SK-N-SH treated with all-trans-retinoic acid at 6 μM for 48 hours (cell line): ENCODE results near the gene SECISBP2.

Experiments used
- ATAC-seq: fragments of 200-7000 bp; cut with Tn5 transposase; 3 replicates; pipeline ENCODE4 v1.9.1; 2020; ENCODE audit warnings: mild to moderate bottlenecking, moderate library complexity
- BACH2 ChIP-seq: fragments of 250-450 bp; sonication (Bioruptor Pico); IDR thresholded peaks from 2 replicates; pipeline ENCODE4 v1.9.0; 2021; ENCODE audit warnings: mild to moderate bottlenecking, borderline replicate concordance
- ESRRG ChIP-seq: fragments of 250-450 bp; sonication (Bioruptor Pico); IDR thresholded peaks from 2 replicates; pipeline ENCODE4 v1.6.1; 2021; ENCODE audit warnings: mild to moderate bottlenecking
- ISL1 ChIP-seq: fragments of 250-450 bp; sonication (Bioruptor Pico); IDR thresholded peaks from 2 replicates; pipeline ENCODE4 v2.1.2; 2022; ENCODE audit warnings: mild to moderate bottlenecking, moderate library complexity
- OSR1 ChIP-seq: fragments of 250-450 bp; sonication (Bioruptor Pico); IDR thresholded peaks from 2 replicates; pipeline ENCODE4 v1.8.0; 2022; ENCODE audit warnings: moderate library complexity, mild to moderate bottlenecking, inconsistent platforms
- PATZ1 ChIP-seq: fragments of 250-450 bp; sonication (Bioruptor Pico); IDR thresholded peaks from 2 replicates; pipeline ENCODE4 v1.8.0; 2020; ENCODE audit warnings: mild to moderate bottlenecking, moderate library complexity, borderline replicate concordance
- PPARA ChIP-seq: fragments of 250-450 bp; sonication (Bioruptor Pico); IDR thresholded peaks from 2 replicates; pipeline ENCODE4 v1.5.0; 2020; ENCODE audit warnings: mild to moderate bottlenecking, borderline replicate concordance
- SNAI2 ChIP-seq: fragments of 250-450 bp; sonication (Bioruptor Pico); IDR thresholded peaks from 2 replicates; pipeline ENCODE4 v1.5.0; 2020; ENCODE audit warnings: mild to moderate bottlenecking, moderate library complexity
- TCF4 ChIP-seq: fragments of 250-450 bp; sonication (Bioruptor Pico); IDR thresholded peaks from 2 replicates; pipeline ENCODE4 v1.8.0; 2021; ENCODE audit warnings: mild to moderate bottlenecking, moderate library complexity, borderline replicate concordance
- TOX ChIP-seq: fragments of 250-450 bp; sonication (Bioruptor Pico); IDR thresholded peaks from 2 replicates; pipeline ENCODE4 v1.8.0; 2021; ENCODE audit warnings: mild to moderate bottlenecking, moderate library complexity, borderline replicate concordance
- ZC3H10 ChIP-seq: fragments of 250-450 bp; sonication (Bioruptor Pico); IDR thresholded peaks from 2 replicates; pipeline ENCODE4 v1.5.1; 2021; ENCODE audit warnings: mild to moderate bottlenecking, moderate library complexity
- ZFP3 ChIP-seq: fragments of 250-450 bp; sonication (Bioruptor Pico); IDR thresholded peaks from 2 replicates; pipeline ENCODE4 v1.5.0; 2020; ENCODE audit warnings: mild to moderate bottlenecking, moderate library complexity
- ZFP30 ChIP-seq: fragments of 450-650 bp; formaldehyde crosslinking; IDR thresholded peaks from 2 replicates; pipeline ENCODE4 v1.5.0; 2022; ENCODE audit warnings: mild to moderate bottlenecking, moderate library complexity
- ZNF565 ChIP-seq: fragments of 450-650 bp; formaldehyde crosslinking; conservative IDR thresholded peaks from 2 replicates; pipeline ENCODE4 v1.5.0; 2020; ENCODE audit warnings: low read depth, mild to moderate bottlenecking, moderate library complexity
- ZNF70 ChIP-seq: fragments of 450-650 bp; formaldehyde crosslinking; IDR thresholded peaks from 2 replicates; pipeline ENCODE4 v1.5.0; 2020; ENCODE audit warnings: mild to moderate bottlenecking, moderate library complexity
- ZNF8 ChIP-seq: fragments of 450-650 bp; formaldehyde crosslinking; IDR thresholded peaks from 2 replicates; pipeline ENCODE4 v1.5.0; 2020; ENCODE audit warnings: mild to moderate bottlenecking, moderate library complexity
- TF ChIP-seq, protein P1 (sequence below): fragments of 250-450 bp; sonication (Bioruptor Pico); IDR thresholded peaks from 2 replicates; pipeline ENCODE4 v1.5.1; 2021; ENCODE audit warnings: mild to moderate bottlenecking, moderate library complexity
- TF ChIP-seq, protein P2 (sequence below): fragments of 250-450 bp; sonication (Bioruptor Pico); IDR thresholded peaks from 2 replicates; pipeline ENCODE4 v1.5.1; 2020; ENCODE audit warnings: low read depth, mild to moderate bottlenecking, moderate library complexity
- TF ChIP-seq, protein P3 (sequence below): fragments of 250-450 bp; sonication (Bioruptor Pico); IDR thresholded peaks from 2 replicates; pipeline ENCODE4 v1.8.0; 2021; ENCODE audit warnings: low read depth, mild to moderate bottlenecking, moderate library complexity, borderline replicate concordance
- TF ChIP-seq, protein P4 (sequence below): fragments of 250-450 bp; sonication (Bioruptor Pico); IDR thresholded peaks from 2 replicates; pipeline ENCODE4 v1.5.0; 2020; ENCODE audit warnings: mild to moderate bottlenecking, moderate library complexity

The SECISBP2 gene

DNA sequence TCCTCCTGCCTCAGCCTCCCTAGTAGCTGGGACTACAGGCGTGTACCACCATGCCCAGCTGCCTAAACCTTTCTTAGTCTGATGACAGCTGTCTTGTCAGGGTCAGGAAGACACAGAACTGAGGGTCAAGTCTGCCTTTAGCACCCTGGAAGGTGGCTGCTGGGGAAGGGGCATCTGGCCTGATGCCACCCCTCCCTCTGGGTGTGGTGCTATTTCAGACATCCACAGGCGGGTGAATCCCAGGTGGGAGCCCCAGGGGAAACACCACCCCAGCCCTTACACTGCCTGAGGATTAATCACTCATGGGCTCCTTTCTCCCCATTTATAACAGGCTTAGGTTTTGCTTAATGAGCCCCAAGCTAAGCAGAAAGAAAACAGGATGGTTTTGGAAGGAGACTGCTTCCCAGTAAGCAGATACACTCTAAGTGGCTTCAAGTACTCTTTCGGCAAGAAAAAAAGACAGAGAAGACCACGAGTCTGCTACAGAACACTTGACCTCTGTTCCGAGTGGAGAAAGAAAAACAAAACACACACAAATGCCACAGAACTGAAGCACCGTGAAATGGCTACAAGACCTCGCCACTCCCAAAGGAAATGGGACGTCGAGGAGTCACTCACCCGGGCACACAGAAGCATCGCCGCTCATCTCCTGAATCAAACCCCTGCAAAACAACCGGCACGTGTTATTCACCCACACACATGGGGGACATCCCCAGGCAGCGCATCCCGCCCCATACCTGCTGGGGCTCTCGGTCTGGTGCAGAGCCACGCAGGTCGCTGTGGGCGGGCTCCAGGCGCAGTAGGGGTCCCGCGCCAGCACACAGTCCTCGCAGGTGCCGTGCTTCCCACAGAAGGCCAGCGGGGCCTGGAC lies 62.4 kb downstream of the SECISBP2 start:
- ATAC-seq = no peak
- TF ChIP-seq, protein P1, sequence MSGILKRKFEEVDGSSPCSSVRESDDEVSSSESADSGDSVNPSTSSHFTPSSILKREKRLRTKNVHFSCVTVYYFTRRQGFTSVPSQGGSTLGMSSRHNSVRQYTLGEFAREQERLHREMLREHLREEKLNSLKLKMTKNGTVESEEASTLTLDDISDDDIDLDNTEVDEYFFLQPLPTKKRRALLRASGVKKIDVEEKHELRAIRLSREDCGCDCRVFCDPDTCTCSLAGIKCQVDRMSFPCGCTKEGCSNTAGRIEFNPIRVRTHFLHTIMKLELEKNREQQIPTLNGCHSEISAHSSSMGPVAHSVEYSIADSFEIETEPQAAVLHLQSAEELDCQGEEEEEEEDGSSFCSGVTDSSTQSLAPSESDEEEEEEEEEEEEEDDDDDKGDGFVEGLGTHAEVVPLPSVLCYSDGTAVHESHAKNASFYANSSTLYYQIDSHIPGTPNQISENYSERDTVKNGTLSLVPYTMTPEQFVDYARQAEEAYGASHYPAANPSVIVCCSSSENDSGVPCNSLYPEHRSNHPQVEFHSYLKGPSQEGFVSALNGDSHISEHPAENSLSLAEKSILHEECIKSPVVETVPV (CRISPR knock-in tag) = no peak
- TF ChIP-seq BACH2 (no peak), TCF4 (CRISPR knock-in tag) (no peak), SNAI2 (CRISPR knock-in tag) (no peak), ZC3H10 (CRISPR knock-in tag) (no peak), ZNF565 (CRISPR knock-in tag) (no peak), PATZ1 (CRISPR knock-in tag) (no peak), ZNF70 (CRISPR knock-in tag) (no peak)

GRCh38 chr9:89381308-89381609 lies 63.0 kb downstream of the SECISBP2 start:
- ATAC-seq = no peak

GRCh38 chr9:89382026-89382986 lies 64.0 kb downstream of the SECISBP2 start:
- TF ChIP-seq, protein P2, sequence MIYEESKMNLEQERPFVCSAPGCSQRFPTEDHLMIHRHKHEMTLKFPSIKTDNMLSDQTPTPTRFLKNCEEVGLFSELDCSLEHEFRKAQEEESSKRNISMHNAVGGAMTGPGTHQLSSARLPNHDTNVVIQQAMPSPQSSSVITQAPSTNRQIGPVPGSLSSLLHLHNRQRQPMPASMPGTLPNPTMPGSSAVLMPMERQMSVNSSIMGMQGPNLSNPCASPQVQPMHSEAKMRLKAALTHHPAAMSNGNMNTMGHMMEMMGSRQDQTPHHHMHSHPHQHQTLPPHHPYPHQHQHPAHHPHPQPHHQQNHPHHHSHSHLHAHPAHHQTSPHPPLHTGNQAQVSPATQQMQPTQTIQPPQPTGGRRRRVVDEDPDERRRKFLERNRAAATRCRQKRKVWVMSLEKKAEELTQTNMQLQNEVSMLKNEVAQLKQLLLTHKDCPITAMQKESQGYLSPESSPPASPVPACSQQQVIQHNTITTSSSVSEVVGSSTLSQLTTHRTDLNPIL (CRISPR knock-in tag) = no peak
- TF ChIP-seq TOX (CRISPR knock-in tag) (no peak), ESRRG (CRISPR knock-in tag) (no peak), OSR1 (CRISPR knock-in tag) (no peak), ZC3H10 (CRISPR knock-in tag) (no peak), ZFP30 (CRISPR knock-in tag) (no peak), ISL1 (no peak), PPARA (CRISPR knock-in tag) (no peak), SNAI2 (CRISPR knock-in tag) (no peak)
- TF ChIP-seq, protein P3, sequence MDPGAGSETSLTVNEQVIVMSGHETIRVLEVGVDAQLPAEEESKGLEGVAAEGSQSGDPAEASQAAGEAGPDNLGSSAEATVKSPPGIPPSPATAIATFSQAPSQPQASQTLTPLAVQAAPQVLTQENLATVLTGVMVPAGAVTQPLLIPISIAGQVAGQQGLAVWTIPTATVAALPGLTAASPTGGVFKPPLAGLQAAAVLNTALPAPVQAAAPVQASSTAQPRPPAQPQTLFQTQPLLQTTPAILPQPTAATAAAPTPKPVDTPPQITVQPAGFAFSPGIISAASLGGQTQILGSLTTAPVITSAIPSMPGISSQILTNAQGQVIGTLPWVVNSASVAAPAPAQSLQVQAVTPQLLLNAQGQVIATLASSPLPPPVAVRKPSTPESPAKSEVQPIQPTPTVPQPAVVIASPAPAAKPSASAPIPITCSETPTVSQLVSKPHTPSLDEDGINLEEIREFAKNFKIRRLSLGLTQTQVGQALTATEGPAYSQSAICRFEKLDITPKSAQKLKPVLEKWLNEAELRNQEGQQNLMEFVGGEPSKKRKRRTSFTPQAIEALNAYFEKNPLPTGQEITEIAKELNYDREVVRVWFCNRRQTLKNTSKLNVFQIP (CRISPR knock-in tag) = no peak
- no peak for ATAC-seq

More at GRCh38 chr9:89381308-89381609, 63.0 kb downstream of the SECISBP2 start:
- TF ChIP-seq ZNF70 (CRISPR knock-in tag) = no peak
- TF ChIP-seq ZNF565 (CRISPR knock-in tag) = no peak
- TF ChIP-seq, protein P4, sequence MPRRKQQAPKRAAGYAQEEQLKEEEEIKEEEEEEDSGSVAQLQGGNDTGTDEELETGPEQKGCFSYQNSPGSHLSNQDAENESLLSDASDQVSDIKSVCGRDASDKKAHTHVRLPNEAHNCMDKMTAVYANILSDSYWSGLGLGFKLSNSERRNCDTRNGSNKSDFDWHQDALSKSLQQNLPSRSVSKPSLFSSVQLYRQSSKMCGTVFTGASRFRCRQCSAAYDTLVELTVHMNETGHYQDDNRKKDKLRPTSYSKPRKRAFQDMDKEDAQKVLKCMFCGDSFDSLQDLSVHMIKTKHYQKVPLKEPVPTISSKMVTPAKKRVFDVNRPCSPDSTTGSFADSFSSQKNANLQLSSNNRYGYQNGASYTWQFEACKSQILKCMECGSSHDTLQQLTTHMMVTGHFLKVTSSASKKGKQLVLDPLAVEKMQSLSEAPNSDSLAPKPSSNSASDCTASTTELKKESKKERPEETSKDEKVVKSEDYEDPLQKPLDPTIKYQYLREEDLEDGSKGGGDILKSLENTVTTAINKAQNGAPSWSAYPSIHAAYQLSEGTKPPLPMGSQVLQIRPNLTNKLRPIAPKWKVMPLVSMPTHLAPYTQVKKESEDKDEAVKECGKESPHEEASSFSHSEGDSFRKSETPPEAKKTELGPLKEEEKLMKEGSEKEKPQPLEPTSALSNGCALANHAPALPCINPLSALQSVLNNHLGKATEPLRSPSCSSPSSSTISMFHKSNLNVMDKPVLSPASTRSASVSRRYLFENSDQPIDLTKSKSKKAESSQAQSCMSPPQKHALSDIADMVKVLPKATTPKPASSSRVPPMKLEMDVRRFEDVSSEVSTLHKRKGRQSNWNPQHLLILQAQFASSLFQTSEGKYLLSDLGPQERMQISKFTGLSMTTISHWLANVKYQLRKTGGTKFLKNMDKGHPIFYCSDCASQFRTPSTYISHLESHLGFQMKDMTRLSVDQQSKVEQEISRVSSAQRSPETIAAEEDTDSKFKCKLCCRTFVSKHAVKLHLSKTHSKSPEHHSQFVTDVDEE (CRISPR knock-in tag) = no peak
- no peak for TF ChIP-seq PPARA (CRISPR knock-in tag)
- no peak for TF ChIP-seq ZNF8 (CRISPR knock-in tag)
- TF ChIP-seq TOX (CRISPR knock-in tag) = no peak
- no peak for TF ChIP-seq ESRRG (CRISPR knock-in tag)
- TF ChIP-seq ZFP3 (CRISPR knock-in tag) = no peak
